HFF-Myc (cell line): Measurements from ENCODE around the gene KIAA0513.

ENCODE experiments used
- DNase-seq: peaks from one replicate; pipeline ENCODE4 v3.0.0-alpha.2; 2011; ENCODE audit warnings: low read depth; ENCODE audit errors: extremely low read depth
- H3K4me3 ChIP-seq: replicated peaks from 2 replicates; pipeline ENCODE4 v1.5.1; 2011; ENCODE audit warnings: low read depth, mild to moderate bottlenecking, control low read depth, low read length
- TF ChIP-seq, protein P1 (sequence below): IDR thresholded peaks from 2 replicates; pipeline ENCODE4 v1.5.1; 2012; ENCODE audit warnings: mild to moderate bottlenecking, low read depth, low read length, control low read depth; ENCODE audit errors: missing control alignments

The KIAA0513 gene

DNA sequence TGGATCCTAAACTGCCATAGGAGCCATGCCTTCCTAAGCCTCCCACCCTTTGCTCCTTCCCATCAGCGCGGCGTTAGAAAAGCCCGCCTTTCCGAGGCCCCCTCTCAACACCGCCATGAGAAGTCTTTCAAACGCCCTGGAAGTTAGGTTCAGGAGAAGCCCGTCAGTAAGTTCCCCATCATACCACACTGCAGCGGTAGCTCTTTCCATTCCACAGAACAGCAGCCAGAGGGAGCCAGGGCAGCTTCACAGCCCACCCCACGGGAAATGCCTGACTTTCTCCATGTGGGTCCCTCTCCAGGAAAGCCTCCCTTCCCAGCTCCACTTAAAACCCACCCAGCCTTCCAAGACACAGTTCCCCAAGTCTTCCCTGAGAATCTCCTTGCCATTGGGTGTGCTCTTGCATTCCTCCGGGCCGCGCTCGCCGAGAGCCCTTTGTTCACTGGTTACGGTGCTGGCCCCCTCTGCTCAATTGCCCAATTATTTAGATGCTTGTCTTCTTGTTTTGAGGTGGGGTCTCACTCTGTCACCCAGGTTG is 28.7 kb downstream of the KIAA0513 start:
- no peak overlapping the region for H3K4me3 ChIP-seq
- TF ChIP-seq, protein P1, sequence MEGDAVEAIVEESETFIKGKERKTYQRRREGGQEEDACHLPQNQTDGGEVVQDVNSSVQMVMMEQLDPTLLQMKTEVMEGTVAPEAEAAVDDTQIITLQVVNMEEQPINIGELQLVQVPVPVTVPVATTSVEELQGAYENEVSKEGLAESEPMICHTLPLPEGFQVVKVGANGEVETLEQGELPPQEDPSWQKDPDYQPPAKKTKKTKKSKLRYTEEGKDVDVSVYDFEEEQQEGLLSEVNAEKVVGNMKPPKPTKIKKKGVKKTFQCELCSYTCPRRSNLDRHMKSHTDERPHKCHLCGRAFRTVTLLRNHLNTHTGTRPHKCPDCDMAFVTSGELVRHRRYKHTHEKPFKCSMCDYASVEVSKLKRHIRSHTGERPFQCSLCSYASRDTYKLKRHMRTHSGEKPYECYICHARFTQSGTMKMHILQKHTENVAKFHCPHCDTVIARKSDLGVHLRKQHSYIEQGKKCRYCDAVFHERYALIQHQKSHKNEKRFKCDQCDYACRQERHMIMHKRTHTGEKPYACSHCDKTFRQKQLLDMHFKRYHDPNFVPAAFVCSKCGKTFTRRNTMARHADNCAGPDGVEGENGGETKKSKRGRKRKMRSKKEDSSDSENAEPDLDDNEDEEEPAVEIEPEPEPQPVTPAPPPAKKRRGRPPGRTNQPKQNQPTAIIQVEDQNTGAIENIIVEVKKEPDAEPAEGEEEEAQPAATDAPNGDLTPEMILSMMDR = peak; percentile 24
- DNase-seq = no peak

DNA sequence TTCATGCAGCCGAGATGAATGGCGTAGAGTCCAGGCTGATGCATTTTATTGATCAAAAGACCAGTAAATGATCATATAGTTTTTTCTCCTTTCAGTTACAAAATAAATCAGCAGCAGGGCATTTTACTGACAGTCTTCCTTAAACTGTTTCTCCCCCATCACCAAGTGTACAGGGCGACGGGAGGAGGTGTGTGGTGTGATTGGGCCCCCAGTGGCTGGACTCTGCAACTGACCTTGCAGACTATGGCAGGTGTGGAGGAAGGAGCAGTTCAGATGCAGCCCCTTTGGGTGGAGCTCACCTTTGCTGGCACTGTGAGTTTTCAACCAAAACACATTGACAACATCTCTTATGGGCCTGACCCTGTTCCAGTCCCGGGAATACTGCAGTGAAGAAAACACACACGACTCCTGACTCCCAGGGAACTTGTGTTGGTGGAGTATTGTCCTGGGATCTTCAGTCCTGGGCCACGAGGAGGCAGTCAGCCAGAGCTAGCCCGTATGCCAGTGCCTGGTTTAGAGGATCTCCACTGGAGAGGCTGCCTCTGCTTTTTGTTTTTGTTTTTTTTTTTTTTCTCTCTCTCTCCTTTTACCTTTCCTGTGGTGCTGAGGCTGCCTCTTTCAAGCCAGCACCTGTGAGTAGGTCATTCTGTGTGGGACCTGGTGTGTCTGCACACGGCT is 29.8 kb downstream of the KIAA0513 start:
- TF ChIP-seq, protein P1 = peak; percentile 14
- no peak for DNase-seq

DNA sequence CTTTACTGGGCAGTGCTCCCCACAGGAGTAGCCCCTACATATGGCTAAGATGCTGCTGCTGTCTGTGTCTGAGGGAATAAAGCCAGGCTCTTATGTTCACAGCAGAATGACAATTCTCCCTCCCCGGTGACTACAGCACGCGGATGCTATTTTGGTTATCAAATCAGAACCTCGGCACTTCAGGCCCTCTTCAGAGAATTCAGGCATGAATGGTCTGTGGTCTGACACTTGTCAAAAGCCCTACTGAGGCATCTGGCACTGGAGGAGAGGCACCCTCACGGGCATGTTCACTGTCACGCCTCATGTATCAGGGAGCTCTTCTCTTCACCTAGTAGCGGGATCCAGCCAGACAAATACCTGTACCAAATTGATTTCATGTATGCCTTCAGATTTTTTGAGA is 30.4 kb downstream of the KIAA0513 start:
- no peak for DNase-seq
- H3K4me3 ChIP-seq = no peak overlapping the region
- TF ChIP-seq, protein P1 = no peak

More for the DNA sequence above, 29.8 kb downstream of the KIAA0513 start:
- H3K4me3 ChIP-seq = no peak overlapping the region

DNA sequence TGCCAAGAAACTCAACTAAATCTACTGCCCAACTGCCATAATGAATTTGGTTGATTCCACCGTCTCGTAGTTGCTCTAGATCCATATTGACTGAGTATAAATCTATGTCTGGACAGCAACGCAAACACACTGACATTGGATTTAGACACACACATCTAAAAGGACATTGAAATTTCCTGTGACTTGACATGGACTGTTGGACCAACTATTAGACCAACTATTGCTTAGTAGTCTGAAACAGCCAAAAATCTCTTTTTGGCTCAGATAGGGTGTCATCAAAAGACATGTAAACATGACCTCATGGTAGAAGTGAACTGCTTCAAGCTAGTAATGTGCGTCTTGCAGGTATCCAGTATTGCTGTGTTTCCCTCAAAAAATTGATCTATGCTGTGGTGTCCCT is 31.3 kb downstream of the KIAA0513 start:
- DNase-seq = no peak
- TF ChIP-seq, protein P1 = no peak
- no peak overlapping the region for H3K4me3 ChIP-seq

DNA sequence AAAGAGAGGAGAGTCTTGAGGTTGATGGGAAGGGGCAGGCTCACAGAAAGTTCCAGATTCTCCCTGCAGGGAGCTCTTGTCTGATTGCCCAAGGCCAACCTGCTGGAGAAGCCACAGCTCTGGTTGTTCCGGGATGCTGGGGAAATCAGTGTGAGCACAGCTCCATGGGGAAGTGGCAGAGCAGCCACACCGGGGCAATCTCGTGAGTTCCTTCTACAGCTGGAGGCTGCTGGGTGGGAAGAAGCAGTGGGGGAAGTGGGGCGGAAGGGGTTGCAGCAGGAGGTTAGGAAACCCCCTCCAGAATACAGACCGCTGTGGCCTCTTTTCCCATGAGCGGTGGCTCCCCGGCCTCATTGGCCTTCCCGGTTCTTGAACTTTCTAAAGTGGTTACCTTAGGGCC is 34.0 kb downstream of the KIAA0513 start:
- H3K4me3 ChIP-seq = no peak overlapping the region
- TF ChIP-seq, protein P1 = no peak
- no peak for DNase-seq

DNA sequence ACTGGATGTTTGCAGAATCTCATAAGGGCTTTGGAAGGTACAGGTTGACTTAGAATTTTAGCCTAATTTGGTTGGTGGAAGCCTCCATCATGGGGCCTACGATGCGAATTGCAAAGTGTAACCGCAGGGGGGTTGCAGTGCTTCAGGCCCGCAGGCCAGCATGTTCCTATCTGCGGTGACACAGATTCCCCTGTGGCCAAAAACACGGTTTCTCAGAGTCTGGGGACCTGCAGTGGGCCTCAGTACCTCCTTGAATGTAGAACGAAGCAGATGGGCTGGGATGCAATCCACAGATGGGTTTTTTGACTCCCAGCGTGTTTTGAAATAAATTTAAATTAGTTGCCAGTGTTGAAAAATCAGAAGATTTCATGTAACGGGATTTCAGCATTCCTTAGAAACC is 34.7 kb downstream of the KIAA0513 start:
- H3K4me3 ChIP-seq = no peak overlapping the region
- TF ChIP-seq, protein P1 = no peak
- no peak for DNase-seq
